Inferior parietal cortex (tissue), 1 donor: ENCODE data around the gene FEZF1.
"Not testable (repeated sequence)": the region's sequence is repeated elsewhere in the genome, so short reads cannot be mapped to it uniquely, and the experiment has no call there.

Experiments
- DNase-seq: peaks from one replicate; pipeline ENCODE4 v3.0.0-alpha.2; 2016; ENCODE audit errors: extremely low spot score

The FEZF1 gene

DNA sequence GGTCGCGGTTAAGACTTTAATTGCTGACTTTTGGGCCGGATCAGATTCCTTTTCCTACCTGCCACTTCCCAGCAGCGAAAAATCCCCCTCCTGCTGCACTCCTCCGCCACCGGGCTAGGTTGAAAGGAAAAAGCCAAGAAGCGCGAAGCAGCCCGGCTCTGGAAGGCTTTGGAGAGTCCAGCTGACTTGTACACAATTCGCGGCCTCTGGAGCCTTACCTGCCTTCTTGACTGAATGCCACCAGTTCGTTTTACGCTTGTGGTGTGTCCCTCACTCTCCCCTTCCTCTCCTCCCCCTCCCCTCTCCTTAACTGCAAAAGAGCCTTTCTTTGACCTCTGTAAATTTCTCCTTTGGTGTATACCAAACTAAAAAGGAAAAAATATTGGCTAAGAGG is 2.7 kb upstream of the FEZF1 start:
- no peak for DNase-seq

DNA sequence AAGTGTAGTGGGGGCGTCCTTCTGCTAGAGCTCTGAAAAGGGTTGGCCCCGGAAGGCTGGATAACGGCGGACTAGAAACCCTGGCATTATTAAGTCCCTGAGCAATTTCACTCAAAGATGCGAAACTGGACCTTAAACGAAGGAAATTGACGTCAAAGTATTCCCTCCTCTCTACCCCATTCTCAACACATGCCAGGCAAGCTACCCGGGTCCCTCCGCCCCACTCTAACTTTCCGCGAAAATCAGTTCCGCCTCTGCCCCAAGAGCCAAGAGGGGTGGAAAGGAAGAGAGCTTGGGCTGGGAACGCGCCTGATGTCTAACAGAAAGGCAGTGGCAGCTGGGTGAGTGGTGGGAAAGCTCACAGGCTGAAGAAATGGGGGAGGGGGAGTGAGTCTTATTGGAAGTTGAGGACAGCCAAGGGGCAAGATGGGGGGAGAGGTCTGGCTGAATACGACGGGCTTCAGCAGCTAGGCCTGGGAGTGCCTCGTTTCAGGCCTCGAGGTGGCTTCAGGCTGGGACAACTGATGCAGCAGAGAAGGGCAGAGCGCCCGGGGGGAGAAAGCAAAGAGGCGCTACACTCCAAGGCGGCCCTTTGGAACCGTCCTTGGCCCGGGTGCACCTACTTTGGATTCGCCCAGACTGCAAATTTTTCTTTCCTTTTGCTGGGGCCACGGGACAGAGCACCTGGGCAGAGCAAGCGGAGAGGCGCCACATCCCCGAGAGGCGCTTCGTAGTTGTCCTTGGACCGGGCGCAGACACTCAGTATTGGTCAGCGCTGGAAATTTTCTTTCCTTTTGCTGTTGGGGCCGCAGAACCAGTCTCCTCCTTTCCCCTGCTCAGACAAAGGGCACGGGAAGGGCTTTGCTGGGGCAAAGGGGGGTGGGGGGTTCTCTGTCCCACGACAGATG is 2.0 kb upstream of the FEZF1 start:
- no peak for DNase-seq

DNA sequence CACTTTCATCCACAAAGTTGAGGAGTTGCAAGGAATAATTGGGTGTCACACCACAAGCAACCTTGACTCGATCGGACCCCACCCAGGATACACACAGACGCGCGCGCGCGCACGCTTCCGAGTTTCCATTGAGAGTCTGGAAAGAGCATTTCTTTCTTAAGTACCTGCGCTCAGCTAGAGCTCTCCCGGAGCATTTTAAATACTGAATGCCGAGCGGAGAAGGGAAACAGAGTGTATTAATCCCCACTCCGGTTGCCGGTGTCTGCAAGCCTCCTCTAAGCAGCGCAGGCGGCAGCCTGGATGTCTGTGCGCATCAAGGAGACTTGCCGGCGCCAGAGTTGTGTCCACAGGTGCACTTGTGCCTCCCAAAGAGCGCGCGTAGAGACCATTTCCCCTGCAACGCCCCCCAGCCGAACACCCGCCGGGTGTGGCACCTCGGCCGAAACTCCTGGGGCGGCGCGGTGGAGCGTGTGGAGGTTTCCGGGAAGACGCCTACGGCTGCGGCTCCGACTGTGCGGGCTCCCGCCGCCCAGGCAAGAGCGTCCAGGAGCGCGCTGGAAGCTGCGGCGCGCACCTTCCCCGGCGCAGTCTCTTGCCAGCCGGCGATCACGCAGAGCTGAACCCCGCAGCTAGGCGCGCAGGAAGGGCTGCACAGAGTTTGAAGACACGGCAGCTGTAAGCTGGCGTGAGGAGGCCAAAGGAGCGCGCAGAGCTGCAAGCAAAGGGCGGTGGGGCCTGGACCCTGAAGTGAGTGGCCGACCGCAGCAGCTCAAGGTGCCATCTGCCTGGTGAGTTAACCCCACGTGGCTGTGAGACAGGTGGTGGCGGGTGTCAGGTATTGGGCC is 1.1 kb upstream of the FEZF1 start:
- no peak for DNase-seq

DNA sequence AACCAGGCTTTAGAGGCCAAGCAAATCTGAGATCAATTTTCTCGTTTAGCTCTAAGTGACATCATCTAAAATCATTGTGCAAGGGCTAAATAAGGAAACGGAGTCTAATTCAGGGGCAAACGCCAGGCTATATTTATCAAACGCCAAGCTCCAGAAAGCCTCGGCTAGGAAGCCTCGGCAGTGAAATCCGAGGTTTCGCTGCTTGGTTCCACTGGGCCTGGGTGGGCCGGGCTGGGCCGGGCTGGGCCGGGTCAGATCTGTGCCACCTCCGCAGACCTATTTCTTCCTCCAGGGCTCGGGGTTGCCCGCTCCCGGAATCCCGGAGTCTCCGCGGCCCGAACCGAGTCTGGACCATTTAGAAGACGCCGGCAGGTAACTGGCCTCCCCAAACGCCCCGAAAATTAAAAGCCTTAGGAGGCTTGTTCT is 459 bp upstream of the FEZF1 start:
- no peak for DNase-seq

DNA sequence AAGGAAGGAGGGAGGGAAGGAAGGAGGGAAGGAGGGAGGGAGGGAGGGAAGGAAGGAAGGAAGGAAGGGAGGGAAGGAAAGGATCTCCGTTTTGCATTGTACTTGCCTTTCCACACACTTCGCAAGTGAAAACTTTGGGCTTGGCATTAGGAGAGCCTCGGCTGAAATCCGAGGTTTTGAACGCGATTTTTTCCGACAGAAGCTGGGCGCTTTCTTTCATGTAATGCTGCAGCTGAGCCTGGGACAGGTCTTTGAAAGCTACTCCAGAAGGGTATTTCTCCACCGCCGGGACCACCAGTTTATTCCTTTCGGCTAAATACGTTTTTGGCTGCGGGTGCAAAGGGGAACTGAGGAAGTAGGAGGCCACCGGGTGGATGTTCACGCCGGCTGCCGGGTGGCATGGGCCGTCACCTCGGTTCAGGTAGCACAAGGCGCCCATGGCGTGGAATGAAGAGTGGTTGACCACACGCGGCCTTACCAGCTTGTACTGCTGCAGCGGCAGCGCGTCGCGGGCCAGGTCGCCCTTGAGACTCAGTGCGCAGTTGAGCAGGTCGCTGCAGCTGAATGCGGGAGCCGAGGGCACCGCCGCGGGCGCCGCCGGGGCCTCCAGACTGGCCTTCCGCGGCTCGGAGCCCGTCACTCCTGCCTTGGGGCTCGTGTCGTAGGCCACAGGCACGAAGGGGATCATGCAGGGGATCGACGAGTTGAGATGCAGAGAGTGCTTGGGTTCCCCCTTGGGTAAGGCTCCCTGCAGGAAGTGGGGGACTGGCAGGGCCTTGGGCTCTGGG is 825 bp downstream of the FEZF1 start:
- DNase-seq = no peak

DNA sequence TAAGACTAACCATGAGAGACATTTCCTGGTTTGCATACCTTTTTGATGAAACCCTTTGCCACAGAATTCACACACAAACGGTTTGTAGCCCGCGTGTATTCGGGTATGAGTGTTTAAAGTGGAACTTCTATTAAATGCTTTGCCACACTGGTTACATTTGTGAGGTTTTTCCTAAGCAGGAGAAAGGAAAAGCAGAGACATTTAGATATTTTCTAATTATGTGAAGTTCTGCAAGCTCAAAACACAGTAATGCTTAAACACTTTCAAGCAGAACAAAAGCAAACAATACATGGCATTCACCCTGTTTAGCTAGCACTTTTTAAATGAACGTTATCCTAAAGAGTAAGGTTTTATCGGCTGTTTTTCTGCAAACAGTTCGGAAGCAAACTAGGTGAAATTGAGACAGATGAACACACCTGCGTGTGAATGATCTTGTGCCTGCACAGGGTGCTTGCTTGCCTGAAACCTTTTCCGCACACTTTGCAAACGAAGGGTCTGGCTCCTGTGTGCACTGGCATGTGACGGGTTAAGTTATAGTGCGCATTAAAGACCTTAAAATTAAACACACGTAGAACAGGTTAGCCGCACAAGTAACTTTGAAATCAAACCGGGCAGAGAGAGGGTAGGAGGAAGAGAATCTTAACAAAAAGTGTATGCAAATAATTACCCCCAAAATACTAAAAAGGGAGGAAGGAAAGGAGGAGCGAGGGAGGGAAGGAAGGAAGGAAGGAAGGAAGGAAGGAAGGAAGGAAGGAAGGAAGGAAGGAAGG is 1.6 kb downstream of the FEZF1 start:
- DNase-seq = no peak

DNA sequence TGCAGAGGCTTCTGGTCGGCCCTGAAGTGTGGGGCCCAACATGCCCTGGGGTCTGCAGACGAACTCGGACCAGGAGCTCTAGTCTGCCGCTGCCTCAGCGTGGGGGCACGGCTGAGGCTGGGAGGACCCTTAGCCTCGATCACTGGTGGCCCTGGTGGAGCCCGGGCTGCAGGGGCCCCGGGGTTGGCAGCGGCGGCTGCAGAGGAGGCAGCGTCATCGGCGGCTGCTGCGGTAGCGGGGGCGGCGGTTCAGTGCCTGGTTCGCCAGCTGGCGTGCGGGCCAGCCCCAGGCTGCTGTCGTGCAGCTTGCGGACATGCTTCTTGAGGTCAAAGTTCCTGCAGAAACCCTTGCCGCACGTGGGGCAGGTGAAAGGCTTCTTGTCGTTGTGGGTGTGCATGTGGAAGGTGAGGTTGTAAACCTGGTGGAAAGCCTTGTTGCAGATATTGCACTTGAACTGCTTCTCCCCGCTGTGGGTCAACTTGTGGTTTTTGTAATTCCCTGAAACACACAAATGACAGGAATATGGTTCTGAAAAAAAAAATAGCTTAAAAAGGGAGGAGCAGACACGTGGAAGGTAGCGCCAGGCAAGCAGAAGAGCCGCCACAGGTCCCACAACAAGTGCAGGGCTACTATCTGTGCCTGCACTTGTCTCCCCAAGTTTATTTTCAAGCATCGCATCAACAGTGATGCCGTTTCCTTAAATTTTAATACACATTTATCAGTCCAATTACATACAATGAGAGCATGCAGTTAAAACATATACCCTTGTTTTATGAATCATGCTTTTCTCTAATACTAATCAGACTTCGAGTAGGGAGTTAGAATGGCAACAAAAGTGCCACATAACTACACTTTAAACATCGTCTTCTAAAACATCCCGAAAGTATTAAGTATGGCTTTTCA is 2.4 kb downstream of the FEZF1 start:
- DNase-seq = no peak

DNA sequence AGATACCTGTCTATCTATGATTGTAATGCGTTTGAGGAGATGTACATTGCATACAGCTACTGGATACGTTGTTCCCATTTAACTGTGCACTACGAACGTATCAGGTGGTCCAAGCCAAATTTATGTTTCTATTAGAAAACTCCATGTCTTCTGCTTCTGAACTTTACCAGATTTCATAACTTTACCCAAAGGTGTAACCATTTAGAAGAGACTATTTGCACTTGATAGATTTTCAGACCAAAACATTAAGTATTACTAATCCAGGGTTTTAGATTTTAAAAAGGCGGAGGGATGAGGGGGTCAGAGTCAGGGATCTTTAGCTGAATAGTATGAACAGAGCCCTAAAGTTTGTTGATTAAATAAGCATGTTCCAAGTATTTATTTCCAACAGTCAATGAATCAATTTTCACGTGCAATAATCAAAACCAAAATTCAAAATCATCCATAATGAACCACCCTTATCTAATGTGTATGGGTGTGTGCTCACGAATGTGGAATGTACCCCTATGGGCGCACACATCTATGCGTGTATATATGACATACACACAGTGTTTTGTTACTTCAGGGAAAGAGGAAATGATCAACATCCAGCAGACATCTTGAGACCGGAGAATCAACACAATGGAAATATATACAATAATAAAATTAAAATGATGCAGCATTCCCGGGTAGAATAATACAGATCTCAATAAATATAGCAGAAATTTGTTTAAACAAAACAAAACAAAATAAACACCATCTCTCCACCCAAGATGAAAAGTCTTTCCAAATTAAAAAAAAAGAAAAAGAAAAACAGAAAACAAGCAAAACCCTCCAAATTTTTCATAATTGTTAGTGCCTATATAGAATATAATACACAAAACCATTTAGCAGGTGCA is 3.4 kb downstream of the FEZF1 start:
- no peak for DNase-seq

DNA sequence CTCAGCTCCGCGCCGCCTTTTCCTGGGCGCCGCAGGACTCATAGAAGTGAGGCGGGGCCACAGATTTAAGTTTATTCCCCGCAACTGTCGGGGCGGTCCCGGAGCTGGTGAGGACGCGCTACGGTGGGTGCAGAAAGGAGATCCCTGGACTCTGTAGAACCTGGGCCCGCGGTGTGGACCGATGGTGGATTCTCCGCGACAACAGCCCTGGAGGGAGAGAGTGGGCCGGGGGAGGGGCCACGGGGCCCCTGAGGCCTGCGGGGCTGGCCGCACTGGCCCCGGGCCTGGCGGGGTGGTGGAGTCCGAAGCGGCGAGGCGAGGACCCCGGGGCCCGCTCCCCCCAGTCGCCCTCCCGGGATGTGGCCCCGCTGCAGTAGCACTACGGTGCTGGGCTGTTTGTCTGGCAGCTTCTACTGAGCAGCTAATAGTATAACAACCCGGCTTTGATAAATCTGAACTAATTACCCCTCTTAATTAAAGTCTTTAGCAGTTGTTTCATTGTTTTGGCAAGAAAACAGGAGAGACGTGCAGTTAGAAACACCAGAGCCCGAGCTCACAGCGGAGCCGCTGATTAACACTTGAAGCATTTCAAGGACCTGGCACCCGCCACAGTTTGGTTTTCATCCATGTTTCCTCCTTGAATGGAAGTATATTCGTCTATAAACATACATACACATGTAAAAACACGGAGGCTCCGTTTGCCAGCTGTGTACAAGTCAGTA is 4.2 kb downstream of the FEZF1 start:
- no peak for DNase-seq

DNA sequence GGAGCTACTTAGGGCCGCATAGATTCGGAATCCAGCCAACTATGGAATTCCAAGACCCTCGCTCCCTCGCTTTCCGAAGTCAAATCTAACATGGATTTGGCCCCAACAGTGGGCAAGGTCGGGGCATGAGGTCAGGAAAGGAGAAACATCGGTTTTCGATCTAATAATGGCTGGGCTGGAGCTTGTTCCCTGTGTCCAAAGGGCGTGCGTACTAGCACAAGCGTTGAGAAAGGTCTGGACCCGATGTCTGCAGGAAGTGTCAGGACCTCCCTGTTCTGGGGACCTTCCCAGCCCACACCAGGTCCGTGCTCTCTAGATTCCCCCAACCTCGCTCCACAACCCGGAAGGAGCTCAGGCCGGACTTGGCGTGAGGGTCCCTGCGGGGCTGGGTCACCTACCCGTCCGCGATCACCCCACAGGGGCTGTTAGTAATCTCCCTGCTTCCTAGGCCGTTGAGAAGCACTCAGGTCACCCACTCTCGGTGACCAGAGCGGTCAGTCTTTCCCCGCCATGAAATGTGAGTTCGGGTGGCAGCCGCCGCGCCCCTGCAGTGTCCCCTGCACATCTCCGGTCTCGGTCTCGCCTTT is 4.8 kb downstream of the FEZF1 start:
- no peak for DNase-seq

DNA sequence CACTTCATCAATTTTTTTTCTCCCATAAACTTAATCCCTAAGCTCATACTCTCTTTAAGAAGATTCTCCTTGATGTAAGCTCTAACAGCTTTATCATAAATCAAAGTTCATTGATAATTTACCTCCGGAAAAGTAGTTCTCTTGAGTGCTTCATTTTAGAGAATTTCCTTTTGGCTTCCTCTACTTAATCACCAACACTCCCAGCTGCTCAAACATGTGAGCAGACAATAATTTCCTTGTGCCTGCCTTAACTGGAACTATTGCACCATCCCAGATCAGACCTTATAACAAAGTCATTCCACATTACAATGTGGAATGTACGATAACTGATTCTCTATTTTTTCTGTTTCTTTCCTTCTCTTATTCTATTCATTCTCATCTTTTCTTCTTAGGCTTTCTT is 5.9 kb downstream of the FEZF1 start:
- DNase-seq = no peak

DNA sequence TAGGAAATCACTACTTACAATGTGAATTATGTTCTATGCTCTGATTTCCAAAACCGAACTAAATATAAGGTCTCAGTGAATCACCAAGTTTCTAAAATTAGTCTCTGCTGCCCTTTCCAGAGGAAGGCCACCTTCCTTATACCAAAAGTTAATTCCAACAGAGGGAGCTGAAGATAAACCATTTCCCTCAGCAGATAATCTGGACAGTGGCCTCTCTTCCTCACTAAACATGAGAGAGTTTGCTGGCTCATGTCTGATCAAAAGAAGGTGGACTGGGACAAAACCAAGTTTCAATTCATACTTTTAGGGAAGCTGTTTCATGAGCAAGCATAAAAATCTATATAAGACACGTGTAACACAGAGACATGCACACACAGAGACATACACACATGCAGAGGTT is 6.4 kb downstream of the FEZF1 start:
- no peak for DNase-seq

DNA sequence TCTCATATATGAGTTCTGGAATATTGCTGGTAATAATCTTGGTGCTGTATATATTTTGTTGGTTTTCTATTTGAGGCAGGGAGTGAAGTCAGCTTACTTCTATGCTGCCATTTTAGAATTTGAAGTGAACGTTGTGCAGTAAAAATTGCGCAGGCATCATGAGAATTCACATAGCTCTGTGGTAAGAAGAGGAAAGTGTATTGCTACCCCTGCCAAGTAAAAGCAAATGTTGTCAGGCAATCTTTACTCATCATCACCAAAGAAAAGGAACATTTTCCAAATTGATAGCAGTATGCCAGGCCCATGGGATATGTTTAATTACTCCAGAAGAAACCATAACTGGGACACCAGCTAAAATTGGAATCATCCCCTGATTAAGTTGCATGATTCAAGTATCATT is 13.4 kb downstream of the FEZF1 start:
- DNase-seq = no peak

DNA sequence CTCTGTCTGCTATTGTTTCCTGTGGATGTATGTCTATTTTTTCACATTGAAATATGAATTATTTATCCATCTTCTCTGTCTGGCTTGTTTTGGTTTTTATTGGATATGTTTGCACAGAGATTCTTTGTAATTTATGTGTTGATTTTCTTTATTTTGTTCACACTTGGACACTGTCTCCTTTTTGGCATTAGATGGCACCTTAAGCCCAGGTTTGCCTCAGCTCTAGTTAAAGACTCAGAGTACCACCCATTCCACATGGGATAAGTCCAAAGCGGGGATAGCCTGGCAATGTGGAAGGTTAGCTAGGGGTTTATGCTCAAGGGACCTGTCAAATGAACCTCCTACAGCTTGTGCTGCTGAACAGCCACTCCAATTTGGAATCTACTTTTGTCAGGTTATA is 14.1 kb downstream of the FEZF1 start:
- DNase-seq = no peak

DNA sequence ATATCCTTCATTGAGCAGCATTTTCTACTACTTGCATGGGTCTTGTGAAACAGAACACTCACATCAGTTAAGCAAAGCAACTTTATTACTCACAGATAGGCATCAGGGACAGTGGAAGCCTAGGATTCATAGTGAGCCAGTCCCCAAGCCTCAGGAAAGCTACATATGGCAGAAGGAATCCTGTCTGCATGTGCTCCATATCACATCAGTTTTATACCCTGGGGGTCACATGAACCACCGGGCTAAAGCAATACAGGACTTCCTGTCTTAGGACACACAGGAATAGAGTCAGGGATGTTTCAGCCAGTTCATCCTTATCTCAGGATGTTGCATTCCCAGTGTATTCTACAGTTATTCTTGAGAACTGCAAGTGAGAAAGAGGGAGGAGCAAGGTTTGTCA is 15.1 kb downstream of the FEZF1 start:
- no peak for DNase-seq

DNA sequence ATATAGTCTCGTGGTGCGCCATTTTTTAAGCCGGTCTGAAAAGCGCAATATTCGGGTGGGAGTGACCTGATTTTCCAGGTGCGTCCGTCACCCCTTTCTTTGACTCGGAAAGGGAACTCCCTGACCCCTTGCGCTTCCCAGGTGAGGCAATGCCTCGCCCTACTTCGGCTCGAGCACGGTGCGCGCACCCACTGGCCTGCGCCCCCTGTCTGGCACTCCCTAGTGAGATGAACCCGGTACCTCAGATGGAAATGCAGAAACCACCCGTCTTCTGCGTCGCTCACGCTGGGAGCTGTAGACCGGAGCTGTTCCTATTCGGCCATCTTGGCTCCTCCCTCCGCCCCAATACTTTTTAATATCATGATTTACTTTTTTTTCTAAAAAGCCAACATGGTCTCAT is 19.9 kb downstream of the FEZF1 start:
- not testable (repeated sequence) for DNase-seq

DNA sequence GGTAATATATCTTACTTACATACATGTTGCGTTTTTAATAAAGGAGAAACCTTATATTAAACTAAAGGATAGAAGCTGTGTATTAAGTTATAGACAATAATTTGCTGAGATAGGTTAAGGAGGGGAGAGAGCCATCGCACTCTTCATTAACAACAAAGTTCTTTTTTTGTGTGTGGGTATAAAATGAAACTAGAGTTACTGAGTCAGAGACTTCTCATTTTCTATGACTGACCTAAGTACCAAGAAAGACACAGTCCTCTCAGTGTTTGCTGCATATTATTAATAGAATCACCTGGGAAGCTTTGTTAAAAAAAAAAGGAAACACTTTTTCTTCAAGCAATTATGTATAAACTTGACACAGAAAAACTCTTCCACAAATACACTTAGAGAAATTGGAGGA is 31.4 kb downstream of the FEZF1 start:
- DNase-seq = no peak

DNA sequence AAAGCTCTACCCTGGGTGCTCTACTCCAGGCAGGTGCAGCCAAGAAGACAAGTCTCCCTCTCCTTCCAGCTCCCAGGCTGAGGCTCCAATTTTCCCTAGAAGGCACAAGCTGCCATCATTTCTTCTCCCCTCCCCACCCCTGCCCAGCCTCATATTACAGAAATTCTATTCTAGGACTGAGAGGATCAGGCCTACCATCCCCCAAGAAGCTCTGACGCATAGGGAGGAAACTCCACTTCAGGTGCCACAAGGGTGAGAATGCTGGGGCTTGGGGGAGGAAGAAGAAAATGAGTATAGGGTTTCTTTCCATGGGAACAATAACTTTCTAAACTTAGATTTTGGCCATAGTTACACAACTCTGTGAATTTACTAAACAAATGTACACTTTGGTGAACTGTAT is 35.3 kb downstream of the FEZF1 start:
- DNase-seq = no peak
